ENCODE data around the gene CYB5R3.

The CYB5R3 gene

DNA sequence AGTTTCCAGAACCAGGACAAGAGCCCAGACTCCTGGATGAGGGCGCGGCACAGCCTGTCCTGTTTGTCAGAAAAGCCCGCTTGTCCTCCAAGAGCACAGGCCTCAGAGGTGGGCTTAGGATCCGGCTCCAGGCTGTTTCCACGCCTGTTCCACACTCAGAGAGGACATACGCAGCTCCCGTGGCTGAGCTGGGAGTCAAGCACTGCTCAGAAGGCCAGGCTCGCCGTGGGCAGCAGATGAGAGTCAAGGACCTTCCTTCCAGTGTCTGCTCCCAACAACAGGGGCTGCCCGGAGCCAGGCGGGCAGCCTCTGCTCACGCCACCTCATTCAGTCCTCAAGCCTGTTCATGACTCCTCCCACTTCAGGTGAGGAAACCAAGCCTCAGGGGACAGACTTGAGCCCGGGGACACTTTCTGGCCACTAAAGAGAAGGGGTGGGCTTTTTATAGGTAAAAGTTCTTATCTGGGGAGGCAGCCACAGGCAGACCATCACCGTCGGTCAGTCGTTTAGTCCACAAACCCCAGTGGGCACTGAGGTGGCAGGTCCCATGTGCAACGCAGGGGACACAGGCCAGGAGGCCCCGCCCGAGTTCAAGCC lies 3.8 kb downstream of the CYB5R3 start:
- DNase-seq (ENCODE audit: low spot score): no peak

DNA sequence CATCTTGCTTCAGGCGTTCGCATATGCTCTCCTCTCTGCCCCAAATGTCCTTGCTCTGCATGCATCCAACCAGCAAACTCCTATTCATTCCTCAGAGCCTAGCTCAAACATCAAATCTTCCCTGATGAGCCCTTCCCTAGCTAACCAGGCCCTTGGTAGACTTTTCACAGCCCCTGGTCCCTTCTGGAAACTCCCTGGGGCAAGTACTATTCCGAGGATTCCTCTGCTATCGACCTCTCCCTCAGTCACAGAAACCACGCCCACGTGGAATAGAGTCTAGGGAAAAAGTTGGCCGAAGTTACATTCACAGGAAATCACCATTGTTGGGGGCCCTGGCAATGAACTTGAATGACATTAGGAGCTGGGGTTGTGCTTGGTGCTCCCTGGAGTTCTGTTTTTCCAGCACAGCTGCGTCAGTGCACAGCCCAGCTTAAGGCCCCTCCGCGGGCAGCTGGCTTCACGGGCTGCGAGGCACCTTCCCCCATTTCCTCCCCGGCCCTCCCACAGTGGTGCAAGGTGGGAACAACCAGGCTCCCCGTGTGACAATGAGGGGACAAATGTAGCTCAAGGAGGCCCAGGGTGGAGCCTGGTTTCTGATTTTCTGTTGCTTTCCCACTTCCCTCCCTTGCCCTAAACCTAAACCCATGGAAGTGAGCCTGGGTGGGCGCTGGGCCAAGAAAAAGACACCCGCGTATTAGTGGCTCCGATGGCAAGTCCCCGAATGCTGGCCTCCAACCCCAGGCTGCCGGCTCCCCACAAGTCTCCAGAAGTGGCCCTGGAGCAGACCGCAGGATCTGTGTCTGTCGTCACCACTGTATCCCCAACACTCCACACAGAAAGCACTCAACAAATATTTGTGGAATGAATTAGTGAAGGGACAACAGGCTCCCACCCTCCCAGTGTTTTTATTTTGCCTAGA lies 4.5 kb downstream of the CYB5R3 start:
- DNase-seq (ENCODE audit: low spot score): no peak

DNA sequence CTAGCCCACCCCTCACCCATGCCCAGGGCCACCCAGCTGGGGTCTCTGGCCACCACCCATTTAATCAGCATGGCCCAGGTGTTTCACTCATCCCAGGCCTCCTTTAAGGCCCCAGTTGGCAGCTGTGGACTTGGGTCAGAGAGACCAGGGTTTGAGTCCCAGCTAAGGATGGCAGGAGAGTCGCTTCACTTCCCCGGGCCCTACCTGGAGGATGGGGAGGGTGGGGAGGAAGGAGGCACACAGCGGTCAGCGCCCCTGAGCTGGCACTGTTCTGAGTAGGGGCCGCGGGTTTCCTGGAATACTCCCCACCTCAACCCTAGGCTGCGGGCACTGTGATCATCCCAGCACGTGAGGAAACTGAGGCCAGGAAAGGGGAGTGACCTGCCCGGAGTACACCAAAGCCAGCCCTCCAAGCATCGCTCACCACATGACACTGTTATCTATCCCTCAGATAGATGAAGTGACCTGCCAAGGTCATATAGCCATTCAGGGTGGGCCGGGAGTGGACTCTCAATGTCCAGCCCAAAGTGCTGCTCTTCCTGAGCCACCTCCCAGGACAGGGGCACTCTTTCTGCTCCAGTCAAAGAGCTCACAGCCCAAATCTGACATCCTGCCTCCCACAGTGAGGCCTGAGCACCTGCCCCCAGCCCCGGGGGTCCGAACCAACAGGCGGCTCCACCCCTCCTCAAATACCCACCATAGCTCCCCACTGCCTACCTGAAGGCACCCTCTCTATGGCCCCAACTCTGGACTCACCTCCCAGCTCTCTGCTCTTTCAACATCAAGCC lies 5.4 kb downstream of the CYB5R3 start:
- no peak for DNase-seq (ENCODE audit: low spot score)

DNA sequence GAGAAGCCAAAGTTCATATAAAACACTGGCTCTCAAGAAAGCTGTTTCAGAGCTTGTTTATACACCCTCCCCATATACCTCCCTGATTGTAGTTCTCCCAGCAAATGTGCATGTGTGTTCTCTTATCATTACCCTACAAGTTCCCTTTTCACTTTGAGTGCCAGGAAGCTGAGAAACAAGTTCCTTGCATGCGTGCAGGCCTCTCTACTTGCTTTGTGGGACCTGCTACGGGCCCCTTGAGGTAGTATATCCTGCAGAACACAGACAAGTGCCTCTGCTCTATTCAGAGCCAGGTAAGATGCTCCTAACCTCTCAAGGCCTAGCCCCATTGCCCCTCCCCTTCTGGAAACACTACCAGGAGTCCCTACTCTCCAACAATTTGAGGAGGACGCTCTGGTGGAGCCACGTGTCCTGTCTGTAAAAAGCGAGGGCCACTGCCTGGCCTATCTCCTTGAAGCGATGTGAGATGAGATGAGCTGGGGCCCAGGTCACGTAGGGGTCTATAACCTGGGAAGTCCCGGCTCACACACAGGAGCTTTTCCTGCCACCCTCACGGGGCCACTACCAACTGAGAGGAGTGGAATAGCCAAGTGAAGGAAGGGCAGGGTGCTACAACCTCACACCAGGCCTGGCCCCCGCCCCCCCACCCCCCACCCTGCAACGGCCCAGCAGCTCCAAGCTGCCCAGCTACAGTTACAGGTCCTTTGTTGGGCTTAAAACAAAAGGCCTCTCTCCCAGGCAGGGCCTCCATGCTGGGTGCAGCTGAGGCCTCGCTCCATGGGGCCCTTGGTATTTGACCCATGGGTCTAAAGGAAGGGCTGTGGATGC lies 6.2 kb downstream of the CYB5R3 start:
- peak; percentile 61 for DNase-seq (ENCODE audit: low spot score)

DNA sequence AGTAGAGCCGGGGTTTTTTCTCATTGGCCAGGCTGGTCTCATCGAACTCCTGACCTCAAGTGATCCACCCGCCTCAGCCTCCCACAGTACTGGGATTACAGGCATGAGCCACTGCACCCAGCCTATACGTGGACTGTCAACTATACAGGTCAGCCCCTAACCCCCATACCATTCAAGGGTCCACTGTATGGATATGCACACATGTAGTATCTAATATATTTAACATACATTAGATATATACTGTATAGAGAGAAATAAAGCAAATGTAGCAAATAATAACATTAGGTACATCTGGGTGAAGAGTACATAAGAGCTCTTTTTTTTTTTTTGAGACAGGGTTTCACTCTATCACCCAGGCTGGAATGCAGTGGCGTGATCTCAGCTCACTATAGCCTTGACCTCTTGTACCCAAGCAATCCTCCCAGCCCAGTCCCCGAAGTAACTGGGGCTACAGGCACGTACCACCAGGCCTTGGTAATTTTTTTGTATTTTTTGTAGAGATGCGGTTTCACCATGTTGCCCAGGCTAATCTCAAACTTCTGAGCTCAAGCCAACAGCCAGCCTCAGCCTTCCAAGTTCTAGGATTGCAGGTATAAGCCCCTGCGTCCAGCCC lies 7.3 kb downstream of the CYB5R3 start:
- DNase-seq (ENCODE audit: low spot score): no peak

DNA sequence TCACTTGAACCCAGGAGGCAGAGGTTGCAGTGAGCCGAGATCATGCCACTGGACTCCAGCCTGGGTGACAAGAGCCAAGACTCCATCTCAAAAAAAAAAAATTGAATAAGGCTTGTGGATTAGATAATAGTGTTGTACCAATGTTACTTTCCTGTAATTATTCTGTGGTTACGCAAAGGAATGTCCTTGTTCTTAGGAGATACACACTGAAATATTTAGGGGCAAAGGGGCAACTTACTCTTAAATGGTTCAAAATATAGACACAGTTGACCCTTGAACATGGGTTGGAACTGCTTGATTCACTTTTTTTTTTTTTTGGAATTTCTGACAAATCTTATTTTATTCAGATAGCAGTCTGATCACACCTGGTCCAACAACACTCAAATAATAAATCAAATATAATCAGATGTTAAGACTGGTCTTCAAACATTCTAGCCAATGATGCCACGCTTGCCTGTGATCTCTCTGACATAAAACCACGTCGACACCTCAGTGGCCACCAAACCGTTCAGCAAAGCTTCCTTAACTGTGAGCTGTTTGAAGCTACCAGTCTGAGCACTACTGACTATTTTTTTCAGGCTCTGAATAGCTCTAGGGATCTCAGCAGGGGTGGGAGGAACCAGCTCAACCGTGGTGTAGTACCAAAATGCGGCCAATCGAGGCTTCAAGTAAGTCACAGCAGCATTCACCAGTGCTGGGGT lies 9.5 kb downstream of the CYB5R3 start:
- no peak for DNase-seq (ENCODE audit: low spot score)

DNA sequence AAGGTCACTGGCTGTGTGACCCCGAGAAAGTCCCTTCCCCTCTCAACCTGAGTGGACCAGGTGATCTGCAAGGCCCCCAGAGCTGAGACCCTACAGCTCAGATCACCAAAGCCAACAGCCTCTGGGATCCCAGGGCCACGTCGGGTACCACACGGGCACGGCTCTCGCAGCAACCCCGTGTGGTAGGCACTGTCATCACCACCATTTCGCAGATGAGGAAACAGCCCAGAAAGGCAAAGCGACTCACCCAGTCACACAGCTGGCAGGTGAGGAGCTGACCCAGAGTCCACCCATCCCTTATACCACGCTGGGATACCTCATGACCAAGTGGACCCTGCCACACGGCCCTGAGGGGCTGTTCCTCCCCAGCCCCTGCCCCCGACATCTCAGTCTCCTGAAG lies 11.6 kb downstream of the CYB5R3 start:
- no peak for DNase-seq (ENCODE audit: low spot score)

DNA sequence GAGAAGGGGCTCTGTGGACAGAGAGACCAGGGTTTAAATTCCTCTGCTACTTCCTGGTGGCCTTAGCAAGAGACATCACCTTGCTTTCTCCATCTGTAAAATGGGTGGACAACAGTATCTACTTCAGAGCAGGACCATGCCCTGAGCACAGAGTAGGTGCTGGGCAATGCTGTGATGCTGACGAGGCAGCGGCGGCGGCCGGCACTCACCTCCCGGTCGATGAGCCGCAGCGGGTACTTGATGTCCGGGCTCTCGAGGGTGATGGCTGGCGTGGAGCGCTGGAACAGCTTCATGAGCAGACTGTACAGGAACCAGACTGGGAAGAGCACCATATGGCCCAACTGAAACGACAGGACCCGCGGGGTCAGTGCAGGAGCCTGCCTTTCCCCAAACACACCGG lies 12.7 kb downstream of the CYB5R3 start:
- no peak for DNase-seq (ENCODE audit: low spot score)

DNA sequence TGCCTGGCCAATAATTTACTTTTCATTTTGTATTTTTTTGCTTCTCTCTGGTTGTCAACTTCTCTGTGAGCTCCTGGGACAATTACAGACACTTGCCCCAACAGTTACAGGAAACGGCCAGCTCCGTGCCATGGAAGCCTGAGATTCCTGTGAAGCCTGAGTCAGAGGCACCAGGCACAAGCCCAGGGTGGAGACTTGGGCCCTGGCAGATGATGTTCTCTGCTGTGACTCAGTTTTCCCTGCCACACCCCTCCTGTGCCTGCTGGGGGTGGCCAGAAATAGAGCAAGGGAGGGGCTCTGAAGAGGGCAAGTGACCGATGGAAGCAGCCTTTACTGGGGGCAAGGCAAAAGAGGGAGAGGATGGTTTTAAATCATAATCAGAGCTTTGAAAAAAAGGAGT lies 13.7 kb downstream of the CYB5R3 start:
- peak; percentile 25 for DNase-seq (ENCODE audit: low spot score)

DNA sequence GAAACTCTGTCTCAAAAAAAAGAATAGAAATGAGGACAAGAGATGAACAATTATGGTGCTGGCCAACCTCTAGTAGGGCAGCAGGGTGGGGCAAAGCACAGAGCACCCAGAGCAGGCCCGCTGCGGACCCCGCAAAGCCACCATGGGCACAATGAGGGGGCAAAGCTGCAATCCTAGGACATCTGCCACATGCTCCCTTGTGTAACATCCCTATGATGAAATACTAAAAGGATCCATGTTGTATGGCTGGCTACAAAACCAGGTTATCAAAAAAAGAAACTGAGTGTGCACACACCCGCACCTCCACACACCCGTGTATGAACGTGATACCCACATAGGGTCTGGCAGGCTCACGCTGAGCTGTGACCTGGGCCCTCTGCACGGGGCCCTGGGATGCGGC lies 16.2 kb downstream of the CYB5R3 start:
- no peak for DNase-seq (ENCODE audit: low spot score)

DNA sequence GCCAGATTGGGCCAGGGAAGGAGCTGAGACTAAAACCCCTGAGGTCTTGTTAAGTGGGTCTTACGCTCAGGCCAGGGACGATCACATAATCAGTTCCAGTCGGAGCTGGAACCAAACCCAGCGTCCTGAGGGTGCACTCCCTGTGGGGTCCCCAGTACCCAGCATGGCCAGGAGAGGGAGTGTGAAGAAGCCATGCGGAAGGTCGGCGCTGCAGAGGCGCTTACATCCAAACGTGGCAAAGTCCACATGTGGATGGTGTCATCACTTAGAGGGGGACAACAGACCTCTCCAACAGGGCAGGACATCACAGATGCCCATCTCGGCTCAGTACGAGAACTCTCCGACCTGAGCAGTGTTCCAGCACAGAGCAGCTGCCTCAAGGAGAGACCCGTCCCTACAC lies 17.1 kb downstream of the CYB5R3 start:
- no peak for DNase-seq (ENCODE audit: low spot score)

DNA sequence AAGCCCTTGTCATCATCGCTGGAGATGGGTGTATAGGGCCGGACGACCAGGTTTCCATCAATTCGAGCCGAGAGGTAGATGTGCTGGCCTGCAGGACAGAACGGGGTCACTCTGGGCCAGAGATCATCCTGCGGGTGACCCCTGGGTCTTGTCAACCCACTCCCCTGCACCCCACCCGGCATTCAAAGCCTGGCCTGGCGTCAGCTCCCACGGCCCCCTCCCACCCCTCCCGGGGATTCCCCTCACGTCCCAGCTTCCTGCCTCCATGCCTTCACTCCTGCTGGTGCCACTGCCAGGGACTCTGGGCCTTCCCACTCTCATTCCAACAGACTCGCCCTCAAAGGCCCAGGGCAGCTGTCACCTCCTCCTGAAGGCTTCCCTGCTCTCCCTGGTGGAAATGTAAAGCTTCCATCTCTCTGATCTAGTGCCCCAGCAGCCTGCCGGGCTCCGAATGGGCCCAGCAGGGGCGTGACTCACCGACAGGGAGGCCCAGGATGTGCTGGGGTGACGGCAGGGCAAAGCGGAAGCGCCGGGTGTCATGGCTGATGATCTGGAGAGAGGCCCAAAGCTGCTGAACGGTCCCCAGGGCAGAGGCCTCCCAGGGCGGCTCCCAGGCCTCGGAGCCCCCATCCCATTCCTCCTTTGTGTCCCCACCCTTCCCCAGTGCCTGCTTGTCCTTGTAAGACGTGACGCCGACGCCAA lies 18.1 kb downstream of the CYB5R3 start:
- DNase-seq (ENCODE audit: low spot score): no peak

DNA sequence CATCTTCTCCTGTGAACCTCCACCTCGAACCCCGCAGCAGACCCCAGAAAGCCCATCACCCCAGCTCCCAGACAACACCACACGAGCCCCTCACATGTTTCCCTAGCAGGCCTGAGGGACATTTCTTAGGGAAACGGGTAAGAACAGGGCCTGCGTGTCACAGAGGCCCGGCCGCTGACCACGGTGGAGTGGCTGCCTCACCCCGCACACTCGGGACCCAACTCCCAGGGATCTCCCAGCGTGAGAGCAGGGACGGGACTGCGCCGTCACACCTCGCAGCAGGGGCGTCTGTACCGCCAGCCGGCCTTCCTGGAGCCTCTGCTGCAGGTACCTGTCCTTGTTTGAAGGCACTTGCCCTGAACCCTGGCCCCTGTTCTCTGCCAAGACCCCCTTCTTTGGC lies 19.0 kb downstream of the CYB5R3 start:
- DNase-seq (ENCODE audit: low spot score): no peak

DNA sequence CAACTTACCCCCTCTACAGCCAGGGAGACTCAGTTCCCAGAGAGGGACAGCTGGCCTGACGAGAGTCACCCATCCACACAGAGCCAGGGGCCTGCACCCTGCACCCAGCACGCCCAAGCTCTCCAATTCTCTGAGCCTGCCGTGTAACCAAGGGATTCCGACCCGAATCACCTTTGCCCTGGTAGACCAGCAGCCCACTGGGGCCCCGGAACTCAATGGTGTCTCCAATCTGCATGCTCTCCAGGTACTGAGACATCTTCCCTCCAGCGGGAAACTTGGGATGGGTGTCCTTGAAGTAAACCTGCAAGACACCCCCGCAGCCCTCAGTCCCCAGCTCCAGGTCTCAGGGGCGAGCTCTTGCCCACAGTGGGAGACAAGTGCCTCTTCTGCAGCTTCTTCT lies 21.2 kb downstream of the CYB5R3 start:
- DNase-seq (ENCODE audit: low spot score): no peak

DNA sequence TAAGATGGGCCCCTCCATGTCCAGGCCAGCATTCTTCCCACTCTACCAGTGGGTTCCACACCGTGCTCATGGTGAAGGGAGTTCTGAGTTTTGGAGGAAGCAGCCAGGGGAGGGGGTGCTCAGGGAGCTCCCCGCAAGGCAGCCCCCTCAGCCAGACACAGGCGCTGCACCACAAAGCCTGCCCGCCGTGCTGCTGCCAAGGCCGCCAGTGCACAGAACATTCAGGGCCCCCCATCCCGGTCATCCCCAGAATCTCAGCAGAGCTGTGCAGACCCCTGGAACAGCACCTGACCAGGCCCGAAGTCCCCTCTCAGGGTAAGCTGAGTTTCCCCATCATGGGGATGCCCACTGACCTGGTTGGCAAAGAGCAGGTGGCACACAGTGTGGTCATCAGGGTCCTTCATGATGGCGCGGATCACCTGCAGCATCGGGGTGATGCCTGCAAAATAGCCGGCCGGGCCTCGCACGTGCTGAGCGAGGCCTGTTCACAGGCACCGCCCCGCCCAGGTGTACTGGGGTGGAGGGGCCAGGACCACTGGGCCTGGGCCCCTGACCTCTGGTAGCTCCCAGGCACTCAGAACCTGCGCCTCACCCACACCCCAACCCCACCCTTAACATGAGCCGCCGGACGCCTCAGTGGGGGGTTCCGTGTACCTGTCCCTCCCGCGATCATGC lies 22.1 kb downstream of the CYB5R3 start:
- DNase-seq (ENCODE audit: low spot score): no peak

DNA sequence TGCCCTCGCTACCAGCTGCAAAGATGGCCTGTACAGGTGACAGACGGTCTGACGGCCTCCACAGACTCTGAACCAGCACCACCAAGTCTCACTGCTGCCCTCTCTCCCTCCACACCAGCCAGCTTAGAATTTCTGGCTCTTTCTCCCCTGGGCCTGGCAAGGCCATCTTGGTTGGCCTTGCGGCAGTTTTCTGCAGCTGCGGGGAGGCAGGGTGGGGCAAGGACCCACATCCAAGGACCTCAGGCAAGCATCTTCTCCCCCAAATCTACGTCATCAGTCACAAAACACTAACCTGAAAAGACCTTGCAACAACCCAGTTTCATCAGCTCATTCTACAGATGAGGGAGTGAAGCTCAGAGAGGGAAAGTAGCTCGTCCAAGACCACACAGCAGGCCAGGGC lies 22.8 kb downstream of the CYB5R3 start:
- no peak for DNase-seq (ENCODE audit: low spot score)

DNA sequence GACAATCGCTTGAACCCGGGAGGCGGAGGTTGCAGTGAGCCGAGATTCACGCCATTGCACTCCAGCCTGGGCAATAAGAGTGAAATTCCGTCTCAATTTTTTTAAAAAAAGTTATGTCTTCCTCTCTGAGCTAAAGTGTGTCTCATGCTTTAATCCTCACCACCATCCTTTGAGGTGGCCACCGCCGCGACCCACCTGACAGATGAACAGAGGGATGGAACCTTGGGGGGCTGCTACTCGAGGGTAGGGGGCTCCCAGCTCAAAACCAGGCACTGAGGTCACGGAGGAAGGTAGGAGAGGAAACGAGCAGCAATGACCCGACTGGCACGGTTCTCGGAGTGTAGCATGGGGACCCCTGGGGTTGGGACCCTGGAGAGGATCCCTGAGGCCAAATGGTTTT lies 23.8 kb downstream of the CYB5R3 start:
- no peak for DNase-seq (ENCODE audit: low spot score)

DNA sequence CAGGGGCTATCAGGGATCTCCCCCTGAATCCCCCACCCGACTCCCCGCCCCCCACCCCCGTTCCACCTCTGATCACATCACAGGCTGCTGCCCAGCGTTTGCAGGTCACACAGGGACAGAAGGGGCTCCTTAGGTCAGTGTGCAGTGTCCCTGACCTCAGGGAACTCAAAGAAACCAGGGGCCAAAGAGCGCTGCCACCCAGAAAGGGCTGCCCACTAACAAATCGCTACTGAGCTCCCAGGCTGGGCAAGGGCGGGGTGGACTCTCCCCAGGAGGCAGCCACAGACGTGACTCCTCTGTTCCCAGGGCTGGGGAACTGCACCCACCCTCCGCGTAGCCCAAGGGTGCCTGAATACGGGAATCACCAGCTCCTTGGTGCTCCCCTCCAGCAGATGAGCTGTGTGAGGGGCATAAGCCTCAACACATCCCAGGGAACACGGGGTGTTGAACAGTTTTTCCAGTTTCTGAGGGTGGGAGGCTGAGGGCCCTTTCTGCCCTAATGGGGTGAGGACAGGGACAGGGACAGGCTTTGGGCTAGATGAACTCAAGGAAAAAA lies 24.6 kb downstream of the CYB5R3 start:
- no peak for DNase-seq (ENCODE audit: low spot score)

DNA sequence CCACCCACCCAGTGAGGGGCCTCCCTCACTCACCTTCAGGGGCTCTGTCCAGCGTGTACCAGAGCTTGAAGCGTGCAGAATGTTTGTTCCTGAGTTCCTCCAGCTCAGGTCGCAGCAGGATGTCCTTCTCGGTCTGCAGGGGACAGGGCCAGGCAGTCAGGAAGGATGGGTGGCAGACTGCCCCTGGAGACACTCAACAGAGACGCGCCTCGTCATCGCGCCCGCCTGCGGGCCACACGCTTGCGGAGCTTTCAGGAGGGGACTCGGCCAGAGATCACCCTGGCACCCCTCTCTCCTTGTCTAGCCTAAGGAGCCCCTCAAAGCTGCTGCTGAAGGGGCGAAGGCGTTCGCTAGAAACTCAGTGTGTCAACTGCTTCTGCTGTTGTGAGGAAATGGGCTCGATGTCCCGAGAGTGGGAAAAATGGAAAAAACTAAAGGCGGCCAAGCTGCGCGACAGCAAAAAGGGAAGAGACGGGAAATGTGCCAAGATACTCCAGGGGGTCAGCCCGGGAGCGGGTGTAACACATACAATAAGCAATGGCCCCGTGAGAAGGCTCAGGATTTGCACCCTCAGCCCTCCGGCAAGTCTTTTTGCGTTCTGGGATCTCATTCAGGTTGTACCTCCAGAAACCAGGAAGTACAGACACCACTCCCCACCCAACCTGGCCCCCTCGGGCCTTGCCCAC lies 25.3 kb downstream of the CYB5R3 start:
- DNase-seq (ENCODE audit: low spot score): no peak
